Liver (tissue), 9 donors: ENCODE measurements around the gene WWOX. TPM values are rescaled to one million over a fixed set of nuclear protein-coding genes. Genes with fewer than 3 reads are reported as not detected.

Source experiments
- DNase-seq: peaks from one replicate; pipeline ENCODE4 v3.0.0-alpha.2; 2017; ENCODE audit warnings: low spot score
- H3K27ac ChIP-seq, 2 donors: one replicate each; pipeline ENCODE4 v1.7.0; 2013; ENCODE audit warnings: inconsistent platforms in 2 of 2, low read length in 2 of 2, control low read depth in 1 of 2, low read depth in 1 of 2, mild to moderate bottlenecking in 1 of 2
- H3K27me3 ChIP-seq, 4 donors: one replicate each; pipeline versions ENCODE4 v1.6.1 to v1.7.0; 2013; ENCODE audit warnings: low read length in 3 of 4, inconsistent platforms in 1 of 4, mild to moderate bottlenecking in 1 of 4, moderate library complexity in 1 of 4; ENCODE audit not compliant: control insufficient read depth in 4 of 4, insufficient read depth in 4 of 4
- H3K36me3 ChIP-seq, 4 donors: one replicate each; pipeline versions ENCODE4 v1.6.1 to v1.7.0; 2013; ENCODE audit warnings: low read length in 3 of 4, mild to moderate bottlenecking in 3 of 4, low read depth in 1 of 4, moderate library complexity in 1 of 4; ENCODE audit not compliant: control insufficient read depth in 4 of 4, insufficient read depth in 3 of 4
- H3K4me1 ChIP-seq, 4 donors: one replicate each; pipeline versions ENCODE4 v1.6.1 to v1.7.0; 2013; ENCODE audit warnings: low read length in 3 of 4, mild to moderate bottlenecking in 3 of 4, moderate library complexity in 1 of 4; ENCODE audit not compliant: control insufficient read depth in 4 of 4, insufficient read depth in 4 of 4
- H3K4me3 ChIP-seq, 3 donors: one replicate each; pipeline versions ENCODE4 v1.6.1 to v1.7.0; 2013; ENCODE audit warnings: low read length in 3 of 3, control low read depth in 1 of 3, low read depth in 1 of 3, mild to moderate bottlenecking in 1 of 3
- H3K9ac ChIP-seq, 2 donors: one replicate each; pipeline ENCODE4 v1.7.0; 2013; ENCODE audit warnings: low read length in 2 of 2, mild to moderate bottlenecking in 2 of 2, moderate library complexity in 2 of 2, control low read depth in 1 of 2, low read depth in 1 of 2
- H3K9me3 ChIP-seq, 4 donors: one replicate each; pipeline versions ENCODE4 v1.6.1 to v1.7.0; 2013; ENCODE audit warnings: low read length in 3 of 4; ENCODE audit not compliant: control insufficient read depth in 4 of 4
- EGR1 ChIP-seq, 2 donors: IDR thresholded peaks; 2 replicates each; pipeline ENCODE4 v1.6.1; 2016 to 2018; ENCODE audit warnings: antibody characterized with exemption in 2 of 2, low read depth in 2 of 2
- FOXA1 ChIP-seq: IDR thresholded peaks from 2 replicates; pipeline ENCODE4 v1.6.1; 2016; ENCODE audit warnings: antibody characterized with exemption
- FOXA2 ChIP-seq: IDR thresholded peaks from 2 replicates; pipeline ENCODE4 v1.6.1; 2016; ENCODE audit warnings: antibody characterized with exemption
- GABPA ChIP-seq, 2 donors: IDR thresholded peaks in 1 of 2; conservative IDR thresholded peaks in 1 of 2; 2 replicates each; pipeline ENCODE4 v1.6.1; 2016; ENCODE audit warnings: antibody characterized with exemption in 2 of 2, mild to moderate bottlenecking in 1 of 2, moderate library complexity in 1 of 2
- HNF4A ChIP-seq, 2 donors: conservative IDR thresholded peaks; 2 replicates each; pipeline ENCODE4 v1.6.1; 2016; ENCODE audit warnings: antibody characterized with exemption in 2 of 2, mild to moderate bottlenecking in 2 of 2
- HNF4G ChIP-seq: IDR thresholded peaks from 2 replicates; pipeline ENCODE4 v1.6.1; 2016; ENCODE audit warnings: antibody characterized with exemption
- JUND ChIP-seq, 2 donors: IDR thresholded peaks; 2 replicates each; pipeline ENCODE4 v1.6.1; 2016; ENCODE audit warnings: antibody characterized with exemption in 2 of 2
- NR2F2 ChIP-seq: IDR thresholded peaks from 2 replicates; pipeline ENCODE4 v1.6.1; 2016; ENCODE audit warnings: antibody characterized with exemption
- RAD21 ChIP-seq, 2 donors: IDR thresholded peaks; 2 replicates each; pipeline ENCODE4 v1.6.1; 2016; ENCODE audit warnings: antibody characterized with exemption in 2 of 2, mild to moderate bottlenecking in 2 of 2
- YY1 ChIP-seq: IDR thresholded peaks from 2 replicates; pipeline ENCODE4 v1.6.1; 2016; ENCODE audit warnings: antibody characterized with exemption, mild to moderate bottlenecking
- WGBS: extraction: QIAGEN DNeasy Blood & Tissue Kit; methylation state at CpG from one replicate; pipeline ENCODE4 v1.1.7; 2013; 5-methylcytosine and 5-hydroxymethylcytosine counted together
- polyA plus RNA-seq, 2 donors: library from polyadenylated mRNA; stranded (reverse) in 1 of 2; unstranded in 1 of 2; fragments of 200-250 nt in 1 of 2; fragments of >200 nt in 1 of 2; fragmentation: Nextera tagmentation in 1 of 2; extraction: Ambion mirVana in 1 of 2; gene quantifications; one replicate each; pipeline versions ENCODE4 v1.2.1 to v1.2.3, GENCODE V29; 2013 to 2015
- total RNA-seq, 2 donors: library from RNA; depleted of rRNA; stranded (reverse); fragments of >200 nt; gene quantifications; one replicate each; pipeline ENCODE4 v1.2.3, GENCODE V29; 2014
- TF ChIP-seq, protein P1 (sequence below): fragments of 150-350 bp; IDR thresholded peaks from 2 replicates; pipeline ENCODE4 v1.5.1; 2017; ENCODE audit warnings: improper control_type of control experiment, low read depth, low read length; ENCODE audit not compliant: missing input control
- TF ChIP-seq, protein P2 (sequence below): IDR thresholded peaks from 2 replicates; pipeline ENCODE4 v1.6.1; 2016; ENCODE audit warnings: antibody characterized with exemption
- TF ChIP-seq, protein P3 (sequence below): IDR thresholded peaks from 2 replicates; pipeline ENCODE4 v1.6.1; 2016; ENCODE audit warnings: antibody characterized with exemption
- TF ChIP-seq, protein P4 (sequence below): IDR thresholded peaks from 2 replicates; pipeline ENCODE4 v1.6.1; 2016; ENCODE audit warnings: antibody characterized with exemption, mild to moderate bottlenecking
- TF ChIP-seq, protein P5 (sequence below): IDR thresholded peaks from 2 replicates; pipeline ENCODE4 v1.6.1; 2016; ENCODE audit warnings: antibody characterized with exemption
- donor health status: healthy.
- donor health status: healthy.
- donor health status: healthy.
- donor health status: healthy.
- donor health status: healthy.

The WWOX gene
- total and polyA plus RNA-seq, 4 donors: 9.8 to 46.0 (median 15.3) TPM

DNA sequence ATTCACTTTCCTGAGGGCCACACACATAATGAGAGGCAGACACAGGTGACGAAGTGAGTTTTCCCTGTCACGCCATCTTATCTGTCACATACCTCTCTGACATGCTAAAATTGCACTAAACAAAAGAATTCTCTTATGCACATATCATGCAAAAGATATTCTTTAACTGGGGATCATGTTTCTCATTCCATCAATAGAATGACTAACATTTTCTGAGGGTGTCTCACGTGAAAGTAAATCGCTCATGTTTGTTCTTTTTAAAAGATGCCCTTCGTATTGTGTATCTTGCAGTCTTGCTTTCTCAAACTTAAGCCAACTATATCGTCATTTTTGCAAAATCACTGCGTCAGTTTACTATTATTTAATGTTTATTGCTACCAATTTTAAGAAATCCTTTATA lies 306.4 kb downstream of the WWOX start (continued):
- TF ChIP-seq, protein P1, sequence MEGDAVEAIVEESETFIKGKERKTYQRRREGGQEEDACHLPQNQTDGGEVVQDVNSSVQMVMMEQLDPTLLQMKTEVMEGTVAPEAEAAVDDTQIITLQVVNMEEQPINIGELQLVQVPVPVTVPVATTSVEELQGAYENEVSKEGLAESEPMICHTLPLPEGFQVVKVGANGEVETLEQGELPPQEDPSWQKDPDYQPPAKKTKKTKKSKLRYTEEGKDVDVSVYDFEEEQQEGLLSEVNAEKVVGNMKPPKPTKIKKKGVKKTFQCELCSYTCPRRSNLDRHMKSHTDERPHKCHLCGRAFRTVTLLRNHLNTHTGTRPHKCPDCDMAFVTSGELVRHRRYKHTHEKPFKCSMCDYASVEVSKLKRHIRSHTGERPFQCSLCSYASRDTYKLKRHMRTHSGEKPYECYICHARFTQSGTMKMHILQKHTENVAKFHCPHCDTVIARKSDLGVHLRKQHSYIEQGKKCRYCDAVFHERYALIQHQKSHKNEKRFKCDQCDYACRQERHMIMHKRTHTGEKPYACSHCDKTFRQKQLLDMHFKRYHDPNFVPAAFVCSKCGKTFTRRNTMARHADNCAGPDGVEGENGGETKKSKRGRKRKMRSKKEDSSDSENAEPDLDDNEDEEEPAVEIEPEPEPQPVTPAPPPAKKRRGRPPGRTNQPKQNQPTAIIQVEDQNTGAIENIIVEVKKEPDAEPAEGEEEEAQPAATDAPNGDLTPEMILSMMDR: no peak
- TF ChIP-seq, protein P2, sequence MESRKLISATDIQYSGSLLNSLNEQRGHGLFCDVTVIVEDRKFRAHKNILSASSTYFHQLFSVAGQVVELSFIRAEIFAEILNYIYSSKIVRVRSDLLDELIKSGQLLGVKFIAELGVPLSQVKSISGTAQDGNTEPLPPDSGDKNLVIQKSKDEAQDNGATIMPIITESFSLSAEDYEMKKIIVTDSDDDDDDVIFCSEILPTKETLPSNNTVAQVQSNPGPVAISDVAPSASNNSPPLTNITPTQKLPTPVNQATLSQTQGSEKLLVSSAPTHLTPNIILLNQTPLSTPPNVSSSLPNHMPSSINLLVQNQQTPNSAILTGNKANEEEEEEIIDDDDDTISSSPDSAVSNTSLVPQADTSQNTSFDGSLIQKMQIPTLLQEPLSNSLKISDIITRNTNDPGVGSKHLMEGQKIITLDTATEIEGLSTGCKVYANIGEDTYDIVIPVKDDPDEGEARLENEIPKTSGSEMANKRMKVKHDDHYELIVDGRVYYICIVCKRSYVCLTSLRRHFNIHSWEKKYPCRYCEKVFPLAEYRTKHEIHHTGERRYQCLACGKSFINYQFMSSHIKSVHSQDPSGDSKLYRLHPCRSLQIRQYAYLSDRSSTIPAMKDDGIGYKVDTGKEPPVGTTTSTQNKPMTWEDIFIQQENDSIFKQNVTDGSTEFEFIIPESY: no peak
- TF ChIP-seq YY1 (no peak), GABPA (IDR thresholded peaks at IDR 0.05 in 1 of 2, conservative IDR thresholded peaks at IDR 0.05 in 1 of 2) (no peak), JUND (IDR thresholded peaks at IDR 0.05) (no peak)

DNA sequence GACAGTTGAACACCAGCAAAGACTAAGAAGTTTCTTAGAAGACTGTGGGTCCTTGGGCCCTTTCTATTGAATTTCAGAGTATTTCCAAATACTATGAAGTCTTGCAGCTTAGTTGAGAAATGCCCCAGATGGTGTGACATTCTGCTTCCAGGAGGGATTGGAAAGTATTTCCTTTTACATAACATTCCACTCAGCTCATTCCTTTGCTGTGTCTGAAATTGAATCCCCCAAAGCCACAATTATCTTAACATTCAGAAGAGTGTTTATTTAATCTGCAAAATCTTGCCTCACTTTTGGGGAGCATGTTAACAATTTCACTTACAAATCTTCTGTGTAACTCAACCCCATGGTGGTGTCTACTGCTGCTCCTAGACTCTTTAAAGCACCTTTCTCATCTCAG lies 307.7 kb downstream of the WWOX start:
- Histone ChIP-seq H3K4me3 (no peak overlapping the region), H3K36me3 (no peaks in the 10 kb centered on the region), H3K9me3 (peaks cover 3 to 17% (median 3%) of the 10 kb centered on the region in 4 donors), H3K27ac (no peak overlapping the region), H3K4me1 (no peaks in the 10 kb centered on the region), H3K27me3 (no peaks in the 10 kb centered on the region), H3K9ac (no peak overlapping the region)
- TF ChIP-seq HNF4G (no peak), YY1 (no peak)
- TF ChIP-seq, protein P3, sequence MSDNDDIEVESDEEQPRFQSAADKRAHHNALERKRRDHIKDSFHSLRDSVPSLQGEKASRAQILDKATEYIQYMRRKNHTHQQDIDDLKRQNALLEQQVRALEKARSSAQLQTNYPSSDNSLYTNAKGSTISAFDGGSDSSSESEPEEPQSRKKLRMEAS: no peak
- no peak for DNase-seq

DNA sequence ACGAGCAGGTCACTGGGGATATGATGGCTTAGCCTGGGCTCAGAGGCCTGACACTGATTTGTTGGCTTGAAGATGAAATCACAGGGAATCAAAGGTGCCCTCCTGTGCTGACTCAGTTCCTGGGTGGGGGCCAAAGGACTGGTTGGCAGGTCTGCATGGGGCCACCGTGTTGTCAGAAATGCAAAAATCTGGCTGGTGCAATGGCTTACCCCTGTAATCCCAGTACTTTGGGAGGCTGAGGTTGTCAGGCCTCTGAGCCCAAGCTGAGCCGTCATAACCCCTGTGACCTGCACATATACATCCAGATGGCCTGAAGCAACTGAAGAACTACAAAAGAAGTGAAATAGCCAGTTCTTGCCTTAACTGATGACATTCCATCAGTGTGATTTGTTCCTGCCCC lies 314.2 kb downstream of the WWOX start:
- WGBS: 80% methylated on average over 3 of the region's 3 CpGs

DNA sequence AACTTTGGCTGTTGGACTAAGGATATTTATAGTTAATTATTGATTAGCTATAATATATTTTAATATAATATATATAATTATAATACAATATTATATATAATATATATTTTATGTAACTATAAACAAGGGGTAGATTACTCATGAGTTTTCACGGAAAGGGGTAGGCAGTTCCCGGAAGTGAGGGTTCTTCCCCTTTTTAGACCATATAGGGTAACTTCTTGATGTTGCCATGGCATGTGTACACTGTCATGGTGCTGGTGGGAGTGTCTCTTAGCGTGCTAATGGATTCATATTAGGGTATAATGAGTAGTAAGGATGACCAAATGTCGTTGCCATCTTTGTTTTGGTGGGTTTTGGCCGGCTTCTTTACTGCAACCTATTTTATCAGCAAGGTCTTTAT lies 315.6 kb downstream of the WWOX start:
- no peak overlapping the region for H3K27ac ChIP-seq
- DNase-seq: no peak
- no peaks in the 10 kb centered on the region for H3K27me3 ChIP-seq
- no peaks in the 10 kb centered on the region for H3K36me3 ChIP-seq
- WGBS: 96% methylated on average over 5 of the region's 5 CpGs
- no peaks in the 10 kb centered on the region for H3K4me1 ChIP-seq
- peaks cover 0 to 5% (median 4%) of the 10 kb centered on the region in 4 donors for H3K9me3 ChIP-seq
- no peak overlapping the region for H3K4me3 ChIP-seq
- H3K9ac ChIP-seq: no peak overlapping the region
- TF ChIP-seq, protein P3: no peak
- no peak for TF ChIP-seq FOXA1
- TF ChIP-seq GABPA (IDR thresholded peaks at IDR 0.05 in 1 of 2, conservative IDR thresholded peaks at IDR 0.05 in 1 of 2): no peak
- TF ChIP-seq EGR1 (IDR thresholded peaks at IDR 0.05; ENCODE audit: low read depth in 2 of 2): no peak
- no peak for TF ChIP-seq HNF4G
- TF ChIP-seq NR2F2: no peak
- TF ChIP-seq, protein P4, sequence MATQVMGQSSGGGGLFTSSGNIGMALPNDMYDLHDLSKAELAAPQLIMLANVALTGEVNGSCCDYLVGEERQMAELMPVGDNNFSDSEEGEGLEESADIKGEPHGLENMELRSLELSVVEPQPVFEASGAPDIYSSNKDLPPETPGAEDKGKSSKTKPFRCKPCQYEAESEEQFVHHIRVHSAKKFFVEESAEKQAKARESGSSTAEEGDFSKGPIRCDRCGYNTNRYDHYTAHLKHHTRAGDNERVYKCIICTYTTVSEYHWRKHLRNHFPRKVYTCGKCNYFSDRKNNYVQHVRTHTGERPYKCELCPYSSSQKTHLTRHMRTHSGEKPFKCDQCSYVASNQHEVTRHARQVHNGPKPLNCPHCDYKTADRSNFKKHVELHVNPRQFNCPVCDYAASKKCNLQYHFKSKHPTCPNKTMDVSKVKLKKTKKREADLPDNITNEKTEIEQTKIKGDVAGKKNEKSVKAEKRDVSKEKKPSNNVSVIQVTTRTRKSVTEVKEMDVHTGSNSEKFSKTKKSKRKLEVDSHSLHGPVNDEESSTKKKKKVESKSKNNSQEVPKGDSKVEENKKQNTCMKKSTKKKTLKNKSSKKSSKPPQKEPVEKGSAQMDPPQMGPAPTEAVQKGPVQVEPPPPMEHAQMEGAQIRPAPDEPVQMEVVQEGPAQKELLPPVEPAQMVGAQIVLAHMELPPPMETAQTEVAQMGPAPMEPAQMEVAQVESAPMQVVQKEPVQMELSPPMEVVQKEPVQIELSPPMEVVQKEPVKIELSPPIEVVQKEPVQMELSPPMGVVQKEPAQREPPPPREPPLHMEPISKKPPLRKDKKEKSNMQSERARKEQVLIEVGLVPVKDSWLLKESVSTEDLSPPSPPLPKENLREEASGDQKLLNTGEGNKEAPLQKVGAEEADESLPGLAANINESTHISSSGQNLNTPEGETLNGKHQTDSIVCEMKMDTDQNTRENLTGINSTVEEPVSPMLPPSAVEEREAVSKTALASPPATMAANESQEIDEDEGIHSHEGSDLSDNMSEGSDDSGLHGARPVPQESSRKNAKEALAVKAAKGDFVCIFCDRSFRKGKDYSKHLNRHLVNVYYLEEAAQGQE: no peak
- TF ChIP-seq, protein P5, sequence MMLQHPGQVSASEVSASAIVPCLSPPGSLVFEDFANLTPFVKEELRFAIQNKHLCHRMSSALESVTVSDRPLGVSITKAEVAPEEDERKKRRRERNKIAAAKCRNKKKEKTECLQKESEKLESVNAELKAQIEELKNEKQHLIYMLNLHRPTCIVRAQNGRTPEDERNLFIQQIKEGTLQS: no peak
- TF ChIP-seq FOXA2: no peak
- TF ChIP-seq HNF4A (conservative IDR thresholded peaks at IDR 0.05): no peak
- no peak for TF ChIP-seq RAD21 (IDR thresholded peaks at IDR 0.05)
- TF ChIP-seq JUND (IDR thresholded peaks at IDR 0.05): no peak

More for the DNA sequence above, 314.2 kb downstream of the WWOX start:
- Histone ChIP-seq H3K4me1 (no peaks in the 10 kb centered on the region), H3K36me3 (no peaks in the 10 kb centered on the region), H3K9me3 (peaks cover 0 to 12% (median 4%) of the 10 kb centered on the region in 4 donors), H3K9ac (no peak overlapping the region), H3K4me3 (no peak overlapping the region), H3K27me3 (no peaks in the 10 kb centered on the region), H3K27ac (no peak overlapping the region)
- TF ChIP-seq HNF4A (conservative IDR thresholded peaks at IDR 0.05): no peak
- TF ChIP-seq, protein P5: no peak
- DNase-seq: no peak
